GM19395 (cell line): ENCODE data around the gene BCOR.

Experiments
- ATAC-seq: cut with Tn5 transposase; IDR thresholded peaks from one replicate; pipeline ENCODE4 v1.9.1; 2021; ENCODE audit warnings: mild to moderate bottlenecking, moderate library complexity; ENCODE audit not compliant: unreplicated experiment

Gene BCOR

DNA sequence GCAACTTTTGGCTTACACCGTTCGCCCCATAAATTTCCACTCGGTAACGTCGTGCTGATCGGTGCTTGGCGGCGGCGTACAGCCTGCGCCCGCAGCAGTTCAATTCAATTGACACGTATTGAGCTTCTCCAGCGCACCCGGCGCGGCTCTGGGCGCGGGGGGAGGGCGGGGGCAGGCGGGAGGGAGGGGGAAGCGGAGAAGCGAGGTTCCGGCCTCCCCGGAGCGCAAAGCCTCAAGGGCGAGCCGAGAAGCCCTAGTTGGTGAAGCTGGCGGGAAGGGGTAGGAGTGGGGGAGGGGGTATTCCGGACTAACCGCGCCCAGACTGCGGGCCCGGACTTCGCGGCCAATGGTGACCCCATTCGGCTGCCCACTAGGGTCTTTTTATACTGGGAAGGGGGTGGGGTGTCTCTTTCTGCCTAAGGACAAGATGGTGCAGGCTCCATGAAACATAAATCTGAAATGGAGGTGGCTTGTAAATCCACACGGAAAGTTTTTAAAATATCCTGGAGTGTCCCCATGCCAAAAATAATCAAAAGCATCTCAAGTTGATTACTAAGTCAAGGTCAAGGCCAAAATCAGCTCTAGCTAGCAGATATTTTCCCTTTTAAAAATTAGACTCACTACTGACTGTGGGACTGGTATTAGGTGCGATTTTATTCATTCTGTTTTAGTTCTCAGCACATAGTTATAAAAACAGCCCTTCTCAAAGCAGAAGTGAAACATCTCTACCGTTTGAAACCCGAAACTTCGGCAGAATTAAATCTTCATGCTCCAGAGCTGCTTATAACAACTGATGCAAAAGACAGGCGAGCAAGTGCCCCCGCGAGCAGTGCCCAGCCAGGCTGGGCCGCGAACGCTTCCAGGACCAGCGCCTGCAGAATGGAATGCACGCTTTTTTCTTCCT, 1.5 kb upstream of the BCOR start:
- peak; percentile 44 for ATAC-seq

DNA sequence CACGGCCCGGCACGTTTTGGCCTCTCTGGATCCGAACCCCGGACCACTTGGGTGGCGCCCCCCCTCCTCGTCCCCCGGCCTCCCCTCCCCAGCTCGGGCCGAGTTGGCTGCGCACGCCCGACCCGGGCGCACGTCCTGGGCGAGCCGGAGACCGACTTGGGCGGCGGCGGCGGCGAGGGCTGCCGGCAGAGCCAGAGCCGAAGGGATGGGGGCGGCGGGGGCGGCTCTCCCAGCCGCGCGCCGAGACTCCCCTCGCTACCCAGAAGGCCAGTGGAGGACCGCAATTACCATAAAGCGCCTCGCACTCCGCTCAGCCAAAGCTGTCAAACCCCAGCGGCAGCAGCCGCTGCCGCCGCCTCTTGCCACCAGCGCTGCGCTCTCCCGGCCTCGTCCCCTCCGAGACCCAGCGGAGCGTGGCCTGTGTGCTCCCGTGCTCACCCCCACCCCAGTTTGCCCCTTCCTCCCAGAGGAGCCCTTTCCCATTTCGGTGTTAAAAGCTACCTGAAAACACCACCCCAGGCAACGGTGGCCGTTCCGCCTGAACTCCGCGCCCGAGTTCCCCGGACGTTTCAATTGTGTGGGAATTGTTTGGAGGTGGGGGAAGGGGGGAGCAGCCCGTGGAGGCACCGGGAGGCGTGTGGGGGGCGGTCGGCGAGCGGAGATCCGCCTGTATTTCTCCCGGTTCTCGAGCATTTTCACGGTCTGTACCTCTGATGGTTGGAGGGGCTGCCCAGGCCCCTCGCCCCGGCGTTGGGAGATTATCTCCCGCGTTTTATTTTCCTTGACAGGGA, 701 bp upstream of the BCOR start:
- no peak for ATAC-seq

DNA sequence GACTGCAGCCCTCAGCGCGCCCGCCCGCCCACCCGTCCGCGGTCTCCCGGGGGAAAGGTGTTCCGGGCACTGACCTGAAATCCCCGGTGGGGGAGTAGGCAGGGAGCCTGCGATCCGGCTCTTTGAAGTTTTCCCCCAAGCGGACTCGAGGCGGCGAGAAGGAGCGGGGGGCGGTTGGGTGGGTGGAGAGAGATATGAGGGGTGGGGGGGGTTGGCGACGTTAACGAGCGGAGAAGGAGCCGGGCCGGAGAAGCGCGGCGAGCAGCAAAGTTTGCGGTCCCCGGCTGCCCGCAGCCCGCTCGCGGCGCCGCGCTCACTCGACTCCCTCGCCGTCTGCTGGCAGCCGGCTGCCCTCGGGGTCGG, 636 bp downstream of the BCOR start:
- no peak for ATAC-seq

DNA sequence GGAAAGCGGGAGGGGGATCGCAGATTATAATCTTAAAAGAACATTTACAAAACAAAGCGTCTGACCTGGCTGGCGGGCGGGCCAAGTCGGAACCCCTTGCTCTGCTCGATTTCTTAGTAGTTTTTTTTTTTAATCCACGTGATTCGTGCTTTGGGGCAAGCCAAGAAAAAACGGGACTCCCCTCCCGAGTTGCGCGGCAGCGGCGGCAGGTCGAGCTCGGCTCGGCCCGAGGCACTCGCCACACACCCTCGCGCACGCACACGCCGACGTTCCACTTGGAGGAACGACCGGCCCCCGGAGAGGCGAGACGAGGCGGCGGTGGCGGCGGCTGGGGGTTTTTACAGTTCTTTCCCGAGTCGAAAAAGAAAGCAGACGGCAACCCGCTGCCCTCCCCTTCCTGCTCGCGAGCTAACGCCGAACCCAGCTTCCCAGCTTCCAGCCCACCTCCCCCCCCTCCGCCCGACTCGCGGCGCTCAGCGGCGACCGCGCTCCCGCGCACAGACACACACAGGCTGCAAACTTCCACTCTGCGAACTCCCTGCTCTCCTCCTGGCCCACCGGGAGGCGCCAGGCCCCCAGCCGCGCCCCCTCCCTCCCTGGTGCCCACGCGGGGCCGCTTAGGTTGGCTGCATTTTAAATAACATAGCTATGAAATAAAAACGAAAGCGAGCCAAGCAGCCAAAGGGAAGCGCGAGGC, 1.2 kb downstream of the BCOR start:
- no peak for ATAC-seq

DNA sequence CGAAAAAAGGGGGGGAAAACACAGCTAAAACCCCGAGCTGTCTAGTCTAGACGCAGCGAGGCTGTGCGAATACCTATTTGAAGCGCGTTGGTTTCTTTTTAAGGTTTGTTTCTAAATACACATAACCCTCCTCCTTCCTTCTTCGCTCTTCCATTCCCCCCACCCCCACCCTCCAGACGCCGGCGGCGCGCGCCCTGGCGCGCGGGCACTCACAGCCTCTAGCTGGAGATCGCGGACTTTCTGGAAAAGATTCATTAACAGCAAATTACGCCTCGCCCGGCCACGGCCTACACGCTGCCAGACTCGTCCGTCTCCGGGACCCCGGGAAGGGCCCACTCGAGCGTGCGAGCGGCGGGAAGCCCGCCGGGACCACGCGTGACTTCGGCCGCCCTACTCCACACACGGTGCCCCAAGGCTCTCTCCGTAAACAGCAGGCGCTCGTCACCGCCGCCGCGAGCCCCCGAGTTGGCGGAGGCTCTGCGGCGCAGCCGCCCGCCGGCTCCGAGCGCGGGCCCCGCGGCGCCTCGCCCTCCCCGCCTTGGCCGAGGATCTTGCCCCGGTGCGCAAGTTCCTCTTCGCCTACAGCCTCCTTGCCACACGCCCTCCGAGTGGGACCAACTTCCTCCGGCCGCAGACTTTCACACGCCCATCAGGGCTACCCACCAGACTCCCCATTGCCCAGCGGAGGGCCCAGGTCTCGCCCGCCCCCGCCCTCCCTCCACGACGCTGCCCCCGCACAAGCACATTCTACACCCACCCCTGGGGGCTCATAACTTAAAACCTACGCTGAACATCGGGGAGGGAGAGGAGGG, 2.0 kb downstream of the BCOR start:
- ATAC-seq, result no peak

DNA sequence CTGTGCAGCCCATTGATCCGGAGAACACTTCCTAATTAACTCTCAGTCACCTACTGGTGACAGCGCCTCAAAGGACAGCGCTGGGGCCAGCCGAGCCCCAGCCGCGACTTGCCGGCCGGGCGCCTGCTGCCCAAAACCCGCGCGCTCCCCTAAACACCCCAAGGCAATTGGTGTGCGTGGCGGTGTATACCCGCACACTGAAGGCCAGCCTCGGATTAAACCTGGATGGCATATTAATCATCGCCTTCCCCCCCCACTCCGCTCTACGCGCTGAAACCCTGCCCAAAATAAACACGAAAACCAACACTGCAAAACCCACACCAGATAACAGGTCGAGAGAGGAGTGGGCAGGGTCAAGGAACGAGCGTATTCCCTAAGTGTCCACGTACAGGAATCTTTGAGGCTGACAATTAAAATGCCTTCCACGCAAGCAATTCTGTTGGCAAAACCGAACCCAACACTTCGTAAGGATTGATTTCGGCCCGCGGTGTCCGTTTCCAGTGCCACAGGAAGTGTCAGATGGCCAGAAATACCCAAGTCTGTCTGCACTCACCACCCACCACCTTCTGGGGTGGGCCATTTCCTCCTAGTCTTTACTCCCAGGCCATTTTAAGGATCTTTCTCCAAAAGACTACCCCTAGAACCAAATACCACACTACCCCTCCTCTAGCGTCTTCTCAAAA, 2.7 kb downstream of the BCOR start:
- ATAC-seq, result no peak

DNA sequence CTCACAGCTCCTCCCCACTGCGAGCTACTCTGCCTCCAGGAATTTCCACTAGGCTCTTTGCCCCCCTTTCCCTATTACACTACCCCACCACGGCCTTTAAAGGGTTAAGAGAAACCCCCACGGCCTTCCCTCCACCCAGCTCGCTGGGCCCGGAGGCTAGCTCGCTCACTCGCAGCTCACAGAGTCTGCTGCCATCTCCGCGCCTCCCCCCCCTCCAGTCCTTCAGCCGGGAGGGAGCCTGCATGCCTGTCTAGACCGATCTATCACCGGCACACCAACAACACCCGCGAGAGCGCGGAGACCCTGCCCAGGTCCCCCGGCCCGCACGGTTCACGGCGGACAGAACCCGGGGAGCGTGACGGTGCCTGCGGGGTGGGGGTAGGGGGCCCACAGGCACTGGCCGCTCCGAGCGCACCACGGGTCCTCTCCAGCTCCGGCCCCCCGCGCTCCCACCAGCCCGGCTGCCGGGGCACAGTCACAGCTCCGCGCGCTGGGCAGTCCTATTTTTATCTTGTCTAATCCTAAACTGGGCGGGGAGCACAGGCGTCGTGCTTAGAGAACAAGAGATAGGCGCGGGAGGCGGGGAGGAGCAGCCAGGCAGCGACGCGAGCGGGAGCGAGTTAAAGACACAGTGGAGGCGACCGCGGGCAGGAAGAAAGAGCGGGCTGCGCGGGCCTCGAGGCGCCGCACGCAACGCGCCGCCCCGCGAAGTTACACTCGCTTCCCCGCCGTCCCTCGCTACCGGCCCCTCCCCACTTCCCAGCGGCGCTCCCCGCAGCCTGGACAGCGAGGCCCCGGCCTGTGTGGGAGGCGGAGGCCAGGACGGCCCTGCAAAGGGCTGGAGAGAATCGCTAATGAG, 3.5 kb downstream of the BCOR start:
- ATAC-seq, result no peak

DNA sequence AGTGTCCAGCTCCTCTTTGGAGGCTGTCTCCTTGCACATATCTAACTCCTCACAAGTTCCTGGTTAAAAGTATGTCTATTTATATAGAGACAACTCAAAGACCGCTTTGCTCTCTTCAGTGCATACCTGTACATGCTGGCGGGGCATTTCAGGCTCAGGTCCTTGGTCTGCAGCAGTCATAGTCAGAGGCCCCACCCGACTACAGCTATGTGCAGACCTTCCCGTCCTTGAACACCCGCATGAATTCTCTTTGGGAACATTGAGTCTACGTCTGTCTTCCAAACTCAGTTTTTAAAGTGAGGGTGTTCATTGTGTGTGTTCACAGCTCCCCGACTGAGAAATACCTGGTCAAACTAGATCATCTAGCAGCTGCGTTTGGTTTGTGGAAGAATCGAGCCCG, 4.2 kb downstream of the BCOR start:
- ATAC-seq, result no peak

DNA sequence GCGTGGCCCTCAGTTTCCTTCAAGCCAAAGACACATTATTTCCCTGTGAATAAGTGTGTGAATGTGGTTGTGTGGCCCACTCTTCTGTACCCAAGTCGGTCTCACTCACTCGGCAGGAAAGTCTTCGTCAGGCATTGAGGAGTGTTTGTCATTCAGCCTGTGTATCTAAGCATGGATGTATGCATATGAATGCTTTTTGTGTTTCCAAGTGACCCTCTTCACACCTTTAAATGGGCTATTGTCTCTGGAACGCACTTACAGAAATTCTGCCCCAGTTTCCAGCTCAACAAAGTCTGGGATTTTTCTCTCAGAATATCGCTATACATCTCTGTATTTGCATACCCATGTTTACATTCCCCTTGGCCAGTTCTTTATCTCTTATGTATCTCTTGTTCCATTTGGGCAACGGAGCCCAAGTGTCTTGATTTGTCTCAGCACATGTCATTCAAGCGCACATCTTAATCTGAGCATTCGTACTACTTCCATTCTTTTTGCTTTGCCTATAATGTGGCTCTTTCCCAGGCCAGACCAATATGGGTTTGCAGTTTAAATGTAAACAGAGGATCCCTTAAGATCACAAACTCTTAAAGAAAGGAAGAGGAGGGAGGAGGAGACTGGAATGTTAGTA, 4.8 kb downstream of the BCOR start:
- ATAC-seq, result no peak

DNA sequence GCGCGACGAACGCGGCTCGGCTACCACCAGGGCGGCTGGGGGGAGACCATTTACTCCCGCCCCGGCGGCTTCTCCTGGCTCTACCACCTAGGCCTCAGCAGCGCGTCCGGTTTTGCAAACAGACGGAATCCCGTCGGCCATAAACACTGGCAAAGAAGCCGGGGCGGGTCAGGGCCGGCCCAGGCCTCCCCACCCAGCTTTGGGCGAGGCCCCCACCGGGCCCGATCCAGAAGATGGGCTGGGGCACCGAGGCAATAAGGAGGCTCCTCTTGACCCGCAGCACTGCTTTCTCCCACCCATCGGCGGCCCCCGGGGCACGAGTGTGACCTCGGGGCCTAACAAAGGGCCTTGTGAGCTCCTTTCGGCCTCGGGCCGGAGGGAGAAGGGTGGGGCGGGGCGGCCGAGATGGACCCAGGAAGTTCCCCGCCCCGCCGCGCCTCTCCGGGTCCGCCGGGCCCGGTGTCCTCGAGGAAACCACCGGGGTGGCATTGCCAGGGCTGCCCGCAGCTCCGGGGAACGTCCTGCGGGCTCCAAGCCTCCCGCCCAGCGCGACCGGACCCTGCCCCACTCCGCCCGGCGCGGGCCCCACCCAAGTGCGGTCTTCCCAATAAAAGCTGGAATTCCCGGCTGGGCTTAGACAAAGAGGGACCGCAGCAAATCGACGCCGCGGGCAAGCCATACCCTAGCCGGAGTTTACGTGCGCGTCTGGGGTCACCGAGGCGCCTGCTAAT, 5.9 kb downstream of the BCOR start:
- no peak for ATAC-seq

DNA sequence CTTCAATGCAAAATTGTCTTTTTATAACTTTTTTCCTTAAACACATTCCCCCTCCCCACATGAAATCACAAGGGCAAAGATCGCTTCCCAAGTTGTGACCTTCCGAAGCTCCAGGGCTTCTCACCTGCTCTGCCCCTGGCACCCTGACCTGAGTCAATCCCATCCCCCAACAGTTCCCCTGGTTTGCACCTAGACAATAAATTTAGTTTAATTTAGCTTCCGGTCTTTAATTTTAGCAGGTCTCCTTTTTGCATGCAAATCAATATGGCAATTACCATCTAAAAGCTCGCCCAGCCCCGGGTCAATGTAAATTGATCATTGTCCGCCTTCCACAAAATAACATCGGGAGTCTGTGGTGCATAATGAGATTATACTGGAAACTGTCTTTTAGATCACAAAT, 6.8 kb downstream of the BCOR start:
- no peak for ATAC-seq

DNA sequence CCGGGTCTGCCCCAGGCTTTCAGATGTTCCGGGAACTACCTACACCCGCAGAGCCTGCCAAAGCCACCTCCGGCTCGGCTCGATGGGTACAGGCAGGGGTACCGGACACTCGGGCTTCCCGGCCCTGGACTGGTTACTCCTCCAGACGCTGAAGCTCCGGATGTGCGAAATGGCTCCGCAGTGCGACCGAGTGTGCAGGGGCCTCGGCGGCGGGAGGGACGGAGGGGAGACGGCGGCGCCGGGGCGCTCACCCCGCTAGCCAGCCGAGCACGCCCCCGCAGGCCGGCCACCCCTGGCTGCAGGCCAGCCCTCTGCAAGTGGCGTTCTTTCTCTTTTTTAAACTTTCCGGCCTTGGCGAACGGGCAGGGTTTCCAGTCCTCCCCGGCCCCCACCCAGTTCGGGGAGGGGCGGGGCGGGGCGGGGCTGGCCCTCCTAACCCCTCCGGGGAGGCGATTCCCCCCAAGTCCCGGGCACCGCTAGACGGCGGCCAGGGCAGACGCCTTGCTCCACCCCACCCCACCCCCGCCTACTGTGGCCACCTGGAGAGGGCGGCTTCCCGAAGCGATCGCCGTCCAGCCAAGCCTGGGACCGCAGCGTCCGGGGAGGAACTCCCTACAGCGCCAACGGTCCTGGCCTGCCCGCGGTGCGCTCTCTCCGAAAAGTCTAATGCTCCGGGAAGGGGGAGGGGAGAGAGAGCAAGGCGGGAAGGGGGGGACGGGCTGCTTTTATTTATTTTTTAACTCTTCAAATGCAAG, 7.5 kb downstream of the BCOR start:
- no peak for ATAC-seq

DNA sequence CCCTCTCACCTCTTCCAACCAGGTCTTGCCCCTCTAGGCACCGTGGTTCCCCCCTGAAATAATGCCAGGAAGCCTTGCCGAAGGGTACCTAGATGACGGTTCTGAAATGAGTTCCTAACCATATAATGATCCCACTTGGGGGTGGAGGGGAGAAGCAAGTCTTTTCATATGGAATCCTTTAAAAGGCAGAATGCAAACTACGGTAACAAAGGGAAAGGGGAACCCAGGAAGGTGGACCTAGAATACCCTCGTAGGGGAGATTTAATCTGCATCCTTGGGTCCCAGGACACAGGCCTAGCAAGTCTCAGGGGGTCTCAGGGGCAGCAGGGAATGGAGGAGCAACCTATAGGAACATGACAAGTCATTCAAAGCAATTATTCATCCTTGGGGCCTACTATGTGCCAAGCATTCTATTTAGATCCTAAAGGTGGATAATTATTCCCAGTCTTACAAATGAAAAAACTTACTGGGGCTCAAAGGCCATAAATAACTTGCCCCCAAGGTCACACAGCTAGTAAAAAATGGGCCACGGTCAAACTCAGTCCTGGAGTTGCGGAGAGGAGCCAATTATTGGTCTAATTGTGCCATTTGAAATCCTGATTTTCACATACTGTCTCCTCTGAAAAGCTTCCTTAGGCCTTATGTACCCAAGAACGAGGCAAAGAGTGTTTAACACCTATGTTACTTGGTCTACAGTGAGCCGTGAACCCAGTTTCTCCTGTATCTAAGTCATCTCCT, 8.8 kb downstream of the BCOR start:
- ATAC-seq, result no peak

DNA sequence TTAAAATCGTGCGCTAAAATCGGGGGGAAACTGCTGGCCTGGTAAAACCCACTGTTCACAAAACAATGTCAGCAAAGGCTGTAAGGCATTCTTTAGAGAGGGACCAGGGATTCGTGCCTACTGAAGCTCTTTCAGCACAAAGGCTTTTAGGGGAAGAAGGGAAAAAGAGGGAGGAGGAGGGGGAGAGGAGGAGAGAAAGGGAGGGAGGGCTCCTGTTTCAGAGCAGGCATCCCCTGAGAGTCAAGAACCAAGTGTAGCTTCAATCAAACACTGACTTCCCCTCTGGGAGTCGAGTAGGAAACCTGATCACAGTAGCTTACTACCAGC, 9.5 kb downstream of the BCOR start:
- ATAC-seq, result no peak

DNA sequence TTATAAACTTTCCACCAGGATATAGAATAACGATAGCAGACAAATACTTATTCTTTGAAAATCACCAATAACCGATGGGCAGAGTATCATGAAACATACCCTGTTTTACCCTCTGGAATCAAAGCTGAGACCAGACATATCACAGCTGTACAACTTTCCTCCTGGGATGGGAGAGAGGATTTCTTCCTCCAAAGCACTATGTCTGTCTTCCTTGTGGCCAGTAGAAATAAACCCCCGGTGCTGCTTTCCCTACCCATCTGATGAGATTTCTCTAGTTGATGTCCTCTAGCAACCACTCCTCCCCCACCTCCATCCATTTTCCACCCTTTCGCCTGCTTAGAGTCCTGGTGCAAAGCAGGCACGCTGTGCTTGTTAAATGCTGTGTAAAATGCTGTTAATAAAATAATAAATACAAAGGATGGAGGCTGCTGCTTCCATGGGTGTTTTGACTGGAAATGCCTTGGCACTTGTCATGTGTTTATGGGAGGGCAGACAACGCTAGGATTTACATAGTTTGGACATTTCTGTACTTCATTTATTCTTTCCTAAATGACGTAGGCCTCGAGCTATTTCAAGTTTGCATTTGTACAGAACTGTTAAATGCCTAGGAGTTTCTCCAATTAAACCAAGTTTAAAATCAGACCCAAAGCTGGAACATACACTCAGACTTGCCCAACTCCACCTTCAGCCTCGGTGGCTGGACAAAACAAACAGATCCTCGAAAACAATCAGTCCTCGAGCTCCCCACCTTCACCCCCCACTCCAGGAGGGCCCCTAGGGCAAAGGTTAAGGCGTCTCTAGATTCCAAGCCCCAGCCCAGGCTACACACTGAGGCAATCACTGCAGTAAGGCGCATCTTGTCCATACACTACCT, 10.1 kb downstream of the BCOR start:
- ATAC-seq, result no peak
